Measurements from ENCODE around the gene KCND3. TPM values are rescaled to one million over a fixed set of nuclear protein-coding genes. Genes with fewer than 3 reads are reported as not detected.

KCND3 gene
- total RNA-seq, 1 donor from 2014 or later = 0.06 TPM

DNA sequence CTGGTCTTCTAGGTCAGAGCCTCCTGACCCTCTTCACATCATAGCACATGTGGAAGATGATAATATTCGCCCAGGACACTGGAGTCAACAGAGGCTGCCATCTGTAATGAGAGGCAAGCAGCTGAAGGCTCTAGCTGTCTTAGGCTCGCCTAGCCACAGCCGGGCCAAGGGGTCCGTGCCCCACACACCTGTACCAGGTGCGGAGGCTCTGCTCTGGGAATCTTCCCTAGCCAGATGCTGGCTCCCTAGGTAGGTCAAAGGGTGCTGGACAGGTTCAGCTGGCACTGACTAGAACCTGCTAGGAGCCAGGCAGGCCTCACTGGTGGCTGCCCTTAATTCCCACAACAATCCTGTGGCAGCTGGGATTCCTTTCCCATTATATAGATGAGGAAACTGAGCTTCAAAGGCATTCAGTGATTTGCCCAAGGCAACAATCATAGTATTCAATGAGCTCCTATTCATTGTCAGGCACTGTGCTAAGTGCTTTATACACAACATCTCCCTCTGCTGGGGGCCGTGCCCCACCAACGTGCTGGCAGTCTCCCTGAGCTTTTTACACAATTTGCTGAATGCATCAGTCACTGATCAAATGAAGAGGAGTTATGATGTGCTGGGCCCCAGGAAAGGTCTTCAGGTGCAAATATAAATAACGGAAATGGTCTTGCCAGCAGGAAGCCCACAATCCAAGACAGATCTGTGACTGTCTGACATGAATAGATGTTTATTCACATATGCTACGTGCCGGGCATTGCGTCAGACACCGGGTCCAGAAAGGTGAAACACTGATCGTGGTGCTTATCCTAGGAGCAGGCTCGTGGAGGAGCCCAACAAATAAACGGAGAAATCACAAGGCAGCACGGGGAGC, 175.8 kb downstream of the KCND3 start:
- Mint-ChIP-seq H3K27me3 (ENCODE audit: insufficient read depth, low read depth) (peaks cover 2% of the 10 kb centered on the region), H3K27ac (no peak overlapping the region), H3K9me3 (no peaks in the 10 kb centered on the region), H3K4me1 (no peaks in the 10 kb centered on the region), H3K4me3 (no peak overlapping the region), H3K36me3 (no peaks in the 10 kb centered on the region)
- no peaks in the 10 kb centered on the region for H3K4me1 ChIP-seq
- no peaks in the 10 kb centered on the region for H3F3A ChIP-seq (ENCODE audit: low read depth)
- no peak overlapping the region for H3K4me3 ChIP-seq
- H3K27me3 ChIP-seq = no peaks in the 10 kb centered on the region
- no peaks in the 10 kb centered on the region for H3K9me3 ChIP-seq (ENCODE audit: low read depth)
- H3K79me2 ChIP-seq (ENCODE audit: low read depth) = no peaks in the 10 kb centered on the region
- H3K9ac ChIP-seq = no peak overlapping the region
- no peak overlapping the region for H2AFZ ChIP-seq (replicated peaks)
- no peaks in the 10 kb centered on the region for H3K36me3 ChIP-seq
- no peak for TF ChIP-seq EZH2phosphoT487 (IDR thresholded peaks at IDR 0.05)
- TF ChIP-seq EZH2 (IDR thresholded peaks at IDR 0.05) = no peak
- TF ChIP-seq CTCF (IDR thresholded peaks at IDR 0.05) = peak; percentile 31
- H3K4me2 ChIP-seq = no peak overlapping the region
- peak; percentile 21 for DNase-seq (ENCODE audit: low spot score)
- H4K20me1 ChIP-seq (ENCODE audit: low read depth) = no peaks in the 10 kb centered on the region
- no peak overlapping the region for H3K27ac ChIP-seq

GRCh38 chr1:111812306-111812705, 177.2 kb downstream of the KCND3 start:
- no peaks in the 10 kb centered on the region for H4K20me1 ChIP-seq (ENCODE audit: low read depth)
- no peak overlapping the region for H3K4me3 Mint-ChIP-seq
- no peaks in the 10 kb centered on the region for H3F3A ChIP-seq (ENCODE audit: low read depth)
- H3K27me3 Mint-ChIP-seq (ENCODE audit: insufficient read depth, low read depth) = peaks cover 5% of the 10 kb centered on the region
- no peaks in the 10 kb centered on the region for H3K9me3 ChIP-seq (ENCODE audit: low read depth)
- H3K4me1 Mint-ChIP-seq = no peaks in the 10 kb centered on the region
- no peaks in the 10 kb centered on the region for H3K36me3 ChIP-seq
- H3K9me3 Mint-ChIP-seq = no peaks in the 10 kb centered on the region
- no peak for TF ChIP-seq EZH2 (IDR thresholded peaks at IDR 0.05)
- no peak overlapping the region for H3K9ac ChIP-seq
- no peaks in the 10 kb centered on the region for H3K79me2 ChIP-seq (ENCODE audit: low read depth)
- H3K27ac Mint-ChIP-seq = no peak overlapping the region
- no peak overlapping the region for H3K4me2 ChIP-seq
- DNase-seq (ENCODE audit: low spot score) = no peak
- no peaks in the 10 kb centered on the region for H3K36me3 Mint-ChIP-seq
- H3K27me3 ChIP-seq = no peaks in the 10 kb centered on the region
- H2AFZ ChIP-seq (replicated peaks) = no peak overlapping the region
- no peak overlapping the region for H3K4me3 ChIP-seq
- no peaks in the 10 kb centered on the region for H3K4me1 ChIP-seq
- no peak overlapping the region for H3K27ac ChIP-seq

- Histone ChIP-seq H2AFZ (replicated peaks) (no peak overlapping the region), H3K4me1 (no peaks in the 10 kb centered on the region), H3K4me2 (no peak overlapping the region), H3K36me3 (no peaks in the 10 kb centered on the region), H3K9me3 (ENCODE audit: low read depth) (no peaks in the 10 kb centered on the region), H3K4me3 (no peak overlapping the region), H3K9ac (no peak overlapping the region), H3K79me2 (ENCODE audit: low read depth) (no peaks in the 10 kb centered on the region), H3K27me3 (no peaks in the 10 kb centered on the region), H3K27ac (no peak overlapping the region), H3F3A (ENCODE audit: low read depth) (no peaks in the 10 kb centered on the region), H4K20me1 (ENCODE audit: low read depth) (no peaks in the 10 kb centered on the region)
- H3K36me3 Mint-ChIP-seq = no peaks in the 10 kb centered on the region
- H3K27me3 Mint-ChIP-seq (ENCODE audit: insufficient read depth, low read depth) = peaks cover 5% of the 10 kb centered on the region
- no peak overlapping the region for H3K27ac Mint-ChIP-seq
- no peaks in the 10 kb centered on the region for H3K4me1 Mint-ChIP-seq
- H3K4me3 Mint-ChIP-seq = no peak overlapping the region
- H3K9me3 Mint-ChIP-seq = no peaks in the 10 kb centered on the region
- no peak for TF ChIP-seq EZH2phosphoT487 (IDR thresholded peaks at IDR 0.05)
- no peak for TF ChIP-seq CTCF (IDR thresholded peaks at IDR 0.05)
- no peak for TF ChIP-seq EZH2 (IDR thresholded peaks at IDR 0.05)
- DNase-seq (ENCODE audit: low spot score) = no peak
Measured at GRCh38 chr1:111811891-111812290, 177.6 kb downstream of the KCND3 start.

DNA sequence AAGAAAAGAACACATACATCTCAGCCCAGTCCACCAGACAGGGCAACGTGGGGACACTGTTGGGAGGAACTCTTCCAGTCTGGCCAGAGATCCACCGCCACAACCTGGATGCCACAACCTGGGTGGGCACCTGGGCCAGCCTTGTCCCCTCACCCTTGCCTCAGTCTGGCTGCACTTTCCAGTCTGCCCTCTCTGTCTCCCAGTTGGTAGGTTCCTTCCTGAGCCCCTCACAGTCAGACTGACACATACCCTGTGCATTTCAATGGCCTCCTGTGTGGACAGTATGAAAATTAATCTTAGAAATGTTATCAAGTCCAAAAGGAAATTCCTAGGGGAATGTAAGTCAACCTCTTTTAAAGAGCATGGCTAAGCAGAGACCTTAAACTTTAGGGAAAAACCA, 184.2 kb downstream of the KCND3 start:
- Histone ChIP-seq H3K4me2 (no peak overlapping the region), H4K20me1 (ENCODE audit: low read depth) (no peaks in the 10 kb centered on the region)

More for the DNA sequence above, 184.2 kb downstream of the KCND3 start:
- TF ChIP-seq EZH2 (IDR thresholded peaks at IDR 0.05) (no peak), CTCF (IDR thresholded peaks at IDR 0.05) (no peak), EZH2phosphoT487 (IDR thresholded peaks at IDR 0.05) (no peak)
- Mint-ChIP-seq H3K27me3 (ENCODE audit: insufficient read depth, low read depth) (peaks cover 9% of the 10 kb centered on the region), H3K9me3 (no peaks in the 10 kb centered on the region), H3K36me3 (no peaks in the 10 kb centered on the region), H3K4me1 (peaks cover 11% of the 10 kb centered on the region), H3K4me3 (no peak overlapping the region), H3K27ac (no peak overlapping the region)
- no peak overlapping the region for H2AFZ ChIP-seq (replicated peaks)
- no peaks in the 10 kb centered on the region for H3K4me1 ChIP-seq
- no peaks in the 10 kb centered on the region for H3K27me3 ChIP-seq
- H3K9me3 ChIP-seq (ENCODE audit: low read depth) = no peaks in the 10 kb centered on the region
- H3K79me2 ChIP-seq (ENCODE audit: low read depth) = no peaks in the 10 kb centered on the region
- no peak overlapping the region for H3K4me3 ChIP-seq
- no peaks in the 10 kb centered on the region for H3K36me3 ChIP-seq
- DNase-seq (ENCODE audit: low spot score) = no peak
- H3K27ac ChIP-seq = no peak overlapping the region
- H3K9ac ChIP-seq = no peak overlapping the region
- H3F3A ChIP-seq (ENCODE audit: low read depth) = no peaks in the 10 kb centered on the region

Data from neural progenitor cell (in vitro differentiated cells).